Measurements from ENCODE around the gene EXOC6B.

Gene EXOC6B

DNA sequence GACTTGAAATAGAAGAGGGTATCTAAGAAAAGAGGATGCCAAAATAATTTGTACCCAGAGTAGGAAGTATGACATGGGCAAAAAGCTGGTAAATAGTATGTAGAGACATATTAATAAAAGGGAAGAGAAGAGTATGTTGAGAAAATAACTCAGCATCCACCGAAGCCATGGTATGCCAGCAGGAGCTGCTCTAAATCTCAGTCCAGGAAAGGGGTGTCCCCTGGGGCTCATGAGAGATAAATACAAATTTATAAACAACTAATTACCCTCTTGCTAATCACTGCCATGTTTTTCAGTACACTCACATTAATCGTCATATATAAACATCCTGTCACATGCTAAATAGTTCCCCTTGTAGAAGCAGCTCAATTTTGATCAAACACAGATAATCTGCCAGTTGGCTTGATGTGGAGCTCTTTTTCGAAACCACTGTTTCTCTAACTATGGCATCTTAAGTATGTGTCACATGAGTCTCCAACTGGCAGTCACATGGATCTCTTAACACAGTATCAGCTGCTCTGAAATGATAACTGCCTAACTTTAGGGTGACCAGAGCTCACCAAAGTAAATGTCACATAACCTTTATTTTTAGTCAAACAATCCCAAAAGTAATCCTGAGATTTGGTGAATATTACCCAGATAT, 31.9 kb downstream of the EXOC6B start:
- no peak for DNase-seq

DNA sequence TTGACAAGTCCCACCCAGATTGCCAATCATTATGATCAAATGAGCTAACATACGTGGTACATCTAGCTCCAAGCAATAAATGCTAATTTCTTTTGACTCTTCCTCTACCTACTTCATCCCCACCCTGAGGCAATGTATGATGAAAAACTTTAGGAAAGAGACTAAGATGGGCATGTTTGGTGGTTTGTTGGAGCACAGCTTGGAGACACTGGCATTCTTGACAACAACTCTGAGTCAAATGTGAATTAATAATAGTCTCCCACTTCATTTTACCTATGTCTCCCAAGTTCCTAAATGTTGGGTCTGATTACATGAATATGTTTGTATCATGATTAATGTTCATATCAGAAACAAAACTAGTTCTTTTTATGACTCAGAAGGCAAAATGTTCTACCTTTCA, 36.6 kb downstream of the EXOC6B start:
- no peak for DNase-seq

DNA sequence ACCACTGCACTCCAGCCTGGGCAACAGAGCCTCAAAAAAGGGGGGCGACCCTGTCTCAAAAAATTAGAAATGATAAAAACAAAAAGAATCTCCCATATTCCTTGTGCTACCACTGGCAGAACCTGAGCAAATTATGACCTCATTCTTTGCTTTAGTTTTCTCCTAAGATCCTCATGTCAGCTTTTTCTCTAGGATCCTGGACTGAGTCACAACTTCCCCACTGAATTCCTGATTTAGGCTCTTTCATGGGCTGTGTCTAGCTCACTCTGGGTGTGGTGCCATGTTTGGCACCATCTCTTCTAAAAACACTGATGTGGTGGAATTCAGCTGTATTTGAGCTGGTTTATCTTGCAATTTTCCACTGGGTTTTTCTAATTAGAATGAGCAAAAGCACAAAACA, 37.1 kb downstream of the EXOC6B start:
- no peak for DNase-seq

DNA sequence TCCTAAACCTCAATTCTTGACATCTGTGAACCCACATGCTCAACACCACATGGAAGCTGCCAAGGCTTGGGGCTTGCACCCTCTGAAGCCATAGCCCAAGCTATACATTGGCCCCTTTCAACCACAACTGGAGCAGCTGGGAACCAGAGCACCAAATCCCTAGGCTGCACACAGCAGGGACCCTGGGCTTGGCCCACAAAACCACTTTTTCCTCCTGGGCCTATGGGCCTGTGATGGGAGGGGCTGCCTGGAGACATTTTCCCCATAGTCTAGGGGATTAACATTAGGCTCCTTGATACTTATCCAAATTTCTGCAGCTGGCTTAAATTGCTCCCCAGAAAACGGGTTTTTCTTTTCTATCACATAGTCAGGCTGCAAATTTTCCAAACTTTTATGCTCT, 40.3 kb downstream of the EXOC6B start:
- no peak for DNase-seq

DNA sequence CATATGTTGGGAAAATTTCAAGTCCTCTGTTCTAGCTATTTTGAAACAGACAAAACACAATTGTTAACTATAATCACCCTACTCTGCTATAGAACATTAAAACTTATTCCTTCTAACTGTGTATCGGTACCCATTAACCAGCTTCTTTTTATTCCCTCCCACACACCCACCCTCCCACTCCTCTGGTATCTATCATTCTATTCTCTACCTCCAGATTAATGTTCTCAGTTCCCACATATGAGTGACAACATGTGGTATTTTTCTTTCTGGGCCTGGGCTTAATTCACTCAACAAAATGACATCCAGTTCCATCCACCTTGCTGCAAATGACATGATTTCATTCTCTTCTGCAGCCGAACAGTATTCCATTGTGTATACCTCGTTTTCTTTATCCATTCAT, 43.3 kb downstream of the EXOC6B start:
- DNase-seq: no peak

DNA sequence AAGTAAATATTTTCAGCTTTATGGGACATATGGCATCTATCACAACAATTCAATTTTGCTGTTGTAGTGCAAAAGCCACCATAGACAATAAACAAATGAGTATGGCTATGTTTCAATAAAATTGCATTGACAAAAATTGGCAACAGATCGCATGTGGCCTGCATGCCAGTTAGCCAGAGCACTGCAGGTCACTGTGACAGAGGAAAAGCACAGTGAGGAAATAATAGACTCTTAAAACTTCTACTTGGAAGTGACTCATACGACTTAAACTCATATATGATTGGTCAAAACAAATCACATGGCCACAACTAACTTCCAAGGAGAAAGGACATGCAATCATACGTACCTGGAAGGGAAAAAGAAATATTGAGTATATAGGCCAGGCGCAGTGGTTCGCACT, 44.4 kb downstream of the EXOC6B start:
- DNase-seq: no peak

DNA sequence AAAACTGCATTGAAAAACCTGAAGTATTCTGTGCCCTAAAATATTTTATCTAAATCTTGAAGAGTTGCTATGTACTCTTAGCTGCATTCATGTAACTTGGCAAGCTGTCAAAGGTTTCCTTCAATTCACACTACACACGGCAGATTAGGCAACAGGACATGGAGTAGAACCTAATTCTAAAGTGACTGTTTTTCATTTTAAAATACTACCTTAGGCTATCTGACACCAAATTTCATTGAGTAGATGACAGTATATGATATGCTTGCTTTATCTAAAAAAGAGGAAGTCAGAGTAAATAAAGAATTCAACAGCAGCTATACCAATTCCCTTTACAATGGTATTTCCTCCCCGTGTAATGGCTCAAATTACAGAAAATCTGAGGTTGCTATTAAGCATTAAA, 45.4 kb downstream of the EXOC6B start:
- DNase-seq: no peak

DNA sequence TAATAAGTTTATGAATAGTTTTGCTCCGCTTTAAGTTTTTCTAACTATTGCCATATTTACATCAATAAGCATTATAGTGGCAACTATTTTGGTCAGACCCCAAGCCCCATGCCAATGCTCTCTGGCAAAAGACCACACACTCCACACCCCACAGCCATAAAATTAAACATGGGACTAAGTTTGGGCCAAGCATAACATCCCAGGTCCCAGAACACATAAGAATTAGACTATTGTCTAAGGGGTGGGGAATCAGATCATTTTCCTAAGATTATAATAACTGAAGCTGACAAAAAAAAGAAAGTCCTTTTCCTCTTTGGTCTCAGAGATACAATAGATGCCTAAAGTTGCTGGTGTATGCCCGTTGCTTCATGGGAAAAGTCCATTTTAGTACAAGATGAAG, 46.3 kb downstream of the EXOC6B start:
- DNase-seq: no peak

DNA sequence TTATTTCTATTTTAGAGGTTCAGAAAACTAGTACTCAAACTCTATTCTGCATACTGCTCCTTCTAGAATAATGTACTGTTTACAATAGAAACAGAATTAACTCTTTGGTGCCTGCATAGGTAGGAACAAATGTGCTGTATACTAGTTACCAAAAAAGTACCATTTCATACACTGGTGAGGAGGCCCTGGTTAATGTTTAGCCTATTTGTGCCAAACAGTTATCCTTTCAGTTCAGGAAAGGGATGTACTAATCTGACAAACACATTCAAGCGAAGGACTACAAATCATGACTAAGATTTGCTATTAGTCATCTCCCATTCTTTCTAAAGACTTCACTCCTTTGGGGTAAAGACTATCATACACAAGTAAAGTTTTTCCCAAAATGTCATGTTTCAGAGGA, 47.4 kb downstream of the EXOC6B start:
- no peak for DNase-seq

DNA sequence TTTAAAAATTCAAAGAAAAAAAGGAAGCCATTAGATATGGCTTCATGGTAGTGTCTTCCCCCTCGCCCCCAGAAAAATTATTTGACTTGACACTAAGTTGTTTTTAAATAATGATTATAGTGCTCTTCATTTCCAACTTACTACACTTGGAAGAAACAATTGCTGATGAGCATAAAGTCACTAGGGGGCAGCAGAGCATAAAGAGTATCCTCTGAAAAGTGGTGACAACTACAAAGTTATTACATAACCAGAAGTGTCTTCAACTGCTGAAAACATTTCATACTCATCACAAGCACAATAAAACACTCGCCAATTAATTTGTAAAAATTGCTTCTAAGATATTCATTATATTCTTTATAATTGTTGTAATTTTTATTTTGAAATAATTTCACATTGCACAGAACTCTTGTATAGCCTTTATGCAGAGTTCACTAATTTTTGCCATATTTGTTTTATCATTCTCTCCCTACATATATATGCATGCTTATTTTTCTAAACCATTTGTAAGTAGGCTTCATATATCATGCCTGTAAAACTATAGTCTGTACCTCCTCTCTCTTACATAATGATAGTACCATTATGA, 54.9 kb downstream of the EXOC6B start:
- DNase-seq: no peak

DNA sequence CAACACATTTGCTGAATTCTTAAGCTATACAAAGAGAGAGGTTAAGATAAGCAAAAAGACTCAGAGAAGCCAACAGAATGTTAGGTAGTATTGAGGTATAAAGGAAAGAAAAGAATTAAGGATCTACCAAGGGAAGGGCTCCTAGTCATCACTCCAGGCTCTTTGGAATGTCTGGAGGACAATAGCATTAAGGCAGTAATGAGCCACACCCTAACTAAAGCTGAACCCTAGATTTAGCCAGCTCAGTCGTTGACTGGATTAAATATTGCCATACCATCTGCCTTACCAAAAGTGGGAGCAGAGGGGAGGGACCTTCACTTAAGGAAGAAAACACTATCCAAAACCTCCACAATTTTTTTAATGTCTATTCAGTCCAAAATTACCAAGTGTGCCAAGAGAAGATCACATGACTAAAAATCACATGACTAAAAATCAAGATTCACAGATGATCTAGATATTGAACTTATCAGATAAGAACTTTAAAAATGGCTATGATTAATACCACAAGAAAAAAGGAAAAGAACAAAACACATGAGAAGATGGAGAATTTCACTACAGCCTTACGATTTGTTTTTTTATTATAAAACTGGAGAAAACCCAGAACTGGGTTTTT, 59.7 kb downstream of the EXOC6B start:
- no peak for DNase-seq

DNA sequence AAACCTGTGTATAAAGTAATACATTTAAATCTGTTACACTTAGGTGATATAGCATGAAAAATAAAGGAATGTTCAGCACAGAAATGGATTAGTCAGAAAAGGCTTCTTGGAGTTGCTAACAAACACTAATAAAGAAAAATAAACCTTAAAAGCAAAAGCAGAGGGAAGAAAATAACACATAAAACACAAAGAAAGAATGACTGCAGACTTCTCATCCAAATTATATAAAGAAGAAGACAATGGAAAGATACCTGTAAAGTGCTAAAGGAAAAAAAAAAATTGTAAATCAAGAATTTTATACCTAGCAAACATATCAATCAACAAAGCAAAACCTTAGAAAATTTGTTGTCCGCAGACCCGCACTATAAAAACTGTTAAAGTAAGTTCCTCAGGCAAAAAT, 63.6 kb downstream of the EXOC6B start:
- no peak for DNase-seq

DNA sequence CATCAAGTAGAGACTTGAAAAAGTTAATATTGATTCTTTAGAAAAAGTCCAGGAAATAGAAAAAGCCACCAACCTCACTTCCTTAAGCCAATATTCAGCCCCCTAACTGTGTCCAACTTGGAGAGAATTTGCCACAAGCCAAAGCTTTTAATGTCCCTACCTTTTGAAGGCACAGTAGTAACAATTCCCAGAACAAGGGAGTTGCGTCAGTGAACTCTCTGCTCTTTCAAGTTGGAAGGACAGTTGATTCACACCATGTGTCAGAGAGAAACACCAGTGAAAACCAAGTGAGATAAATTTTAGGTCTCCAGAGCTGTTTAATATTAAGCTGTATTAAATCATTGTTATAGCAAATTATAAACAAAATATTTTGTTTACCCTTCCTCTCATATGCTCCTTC, 66.1 kb downstream of the EXOC6B start:
- no peak for DNase-seq

DNA sequence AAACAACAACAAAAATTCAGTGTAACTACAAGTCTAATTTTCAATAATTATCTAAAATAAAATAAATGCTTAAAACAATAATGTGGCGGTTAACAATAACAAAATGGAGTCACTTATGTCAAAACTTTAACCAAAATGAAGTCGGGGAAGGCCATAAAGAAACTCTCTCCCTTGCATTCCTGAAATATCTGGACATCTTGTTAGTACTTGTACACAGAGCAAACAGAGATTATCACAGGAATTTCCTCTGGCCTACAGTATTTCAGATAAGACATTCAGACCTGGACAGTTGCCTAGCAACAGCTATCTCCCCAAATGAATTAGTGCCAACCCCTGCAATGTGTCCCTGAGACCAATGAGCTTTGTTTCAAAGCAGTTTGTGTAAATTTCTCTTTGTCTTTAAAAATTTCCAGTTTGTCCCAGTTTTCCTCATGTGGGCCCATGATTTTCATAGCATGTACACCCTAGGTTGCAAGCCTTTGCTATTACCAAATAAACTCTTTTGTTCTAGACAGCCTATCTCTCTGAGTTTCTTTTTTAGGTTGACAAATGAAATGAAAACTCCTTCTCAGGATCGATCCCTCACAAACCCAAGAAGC, 68.6 kb downstream of the EXOC6B start:
- no peak for DNase-seq

DNA sequence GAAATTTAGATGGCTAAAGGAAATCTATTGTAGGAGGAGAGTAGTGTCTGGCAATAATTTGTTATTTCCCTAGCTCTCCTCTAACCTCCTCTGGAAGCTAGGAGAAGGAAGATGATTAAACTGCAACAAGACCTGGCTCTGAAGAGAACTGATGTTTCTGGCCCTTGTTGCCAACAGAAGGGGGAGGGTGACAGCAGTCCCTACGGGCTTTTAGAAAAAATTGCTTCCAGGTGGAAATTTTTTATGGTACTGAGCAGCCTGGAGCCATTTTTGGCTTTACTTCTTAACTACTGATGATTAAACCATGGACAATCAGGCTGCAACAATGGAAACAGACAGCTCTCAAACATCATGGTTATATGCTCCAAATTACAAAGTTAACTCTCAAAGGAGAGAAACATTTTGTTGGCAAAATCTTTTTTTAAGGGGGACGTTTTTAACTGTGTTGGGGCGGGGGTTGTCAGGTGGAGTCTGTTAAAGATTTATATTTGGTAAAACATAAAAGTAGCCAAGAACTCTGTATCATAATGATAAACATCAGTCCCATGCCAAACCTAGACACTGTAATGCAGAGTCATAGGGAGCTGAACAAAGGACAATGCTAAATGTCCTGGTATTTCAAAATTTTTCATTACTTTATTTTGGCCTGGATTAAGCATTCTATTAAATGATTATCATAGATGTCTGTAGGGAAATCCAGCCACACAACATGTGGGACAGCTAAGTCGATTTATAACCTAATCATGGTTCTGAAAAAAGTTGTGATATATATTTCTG, 70.0 kb downstream of the EXOC6B start:
- DNase-seq: no peak

DNA sequence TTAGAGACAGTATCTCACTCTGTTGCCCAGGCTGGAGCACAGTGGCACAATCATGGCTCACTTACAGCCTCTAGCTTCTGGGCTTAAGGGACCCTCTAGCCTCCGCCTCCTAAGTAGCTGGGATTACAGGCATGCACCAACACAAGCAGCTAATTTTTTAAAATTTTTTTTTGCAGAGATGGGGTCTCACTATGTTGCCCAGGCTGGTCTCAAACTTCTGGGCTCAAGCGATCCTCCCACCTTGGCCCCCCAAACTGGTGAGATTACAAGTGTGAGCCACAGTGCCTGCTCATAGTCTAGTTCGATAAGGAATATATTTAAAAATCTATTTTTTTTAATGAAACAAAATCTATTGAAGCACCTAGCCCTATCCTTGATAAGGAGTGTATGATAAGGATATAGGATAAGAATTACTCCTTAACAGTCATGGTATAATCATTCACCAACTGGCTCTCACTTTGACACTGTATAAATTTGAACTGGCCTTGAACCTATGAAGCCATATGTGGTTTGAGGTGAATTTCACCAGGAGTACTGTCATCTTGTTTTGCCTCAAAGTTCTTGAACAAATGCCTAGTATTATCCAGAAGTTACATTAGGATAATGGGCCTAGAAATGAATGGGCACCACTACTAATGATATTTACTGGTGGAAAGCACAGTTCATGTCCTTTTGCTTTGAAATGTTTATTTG, 71.1 kb downstream of the EXOC6B start:
- DNase-seq: no peak

DNA sequence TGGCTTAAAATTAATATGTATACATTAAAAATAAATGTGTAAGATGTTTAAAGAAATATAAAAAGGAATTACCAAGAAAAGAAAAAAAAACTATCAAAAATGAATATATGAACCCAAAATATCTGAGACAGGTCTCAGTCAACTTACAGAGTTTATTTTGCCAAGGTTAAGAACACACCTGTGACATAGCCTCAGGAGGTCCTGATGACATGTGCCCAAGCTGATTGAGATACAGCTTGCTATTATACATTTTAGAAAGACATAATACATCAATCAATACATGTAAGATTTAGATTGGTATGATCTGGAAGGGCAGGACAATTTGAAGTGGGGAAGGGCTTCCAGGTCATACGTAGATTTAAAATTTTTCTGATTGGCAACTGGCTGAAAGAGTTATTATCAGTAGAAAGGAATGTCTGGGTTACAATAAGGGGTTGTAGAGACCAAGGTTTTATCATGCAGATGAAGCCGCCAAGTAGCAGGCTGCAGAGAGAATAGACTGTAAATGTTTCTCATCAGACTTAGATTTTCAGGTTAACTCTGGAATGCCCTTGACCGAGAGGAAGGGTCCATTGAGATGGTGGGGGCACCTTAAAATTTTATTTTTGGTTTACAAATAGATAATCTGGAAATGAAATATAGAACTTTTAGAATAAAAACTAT, 74.7 kb downstream of the EXOC6B start:
- no peak for DNase-seq

DNA sequence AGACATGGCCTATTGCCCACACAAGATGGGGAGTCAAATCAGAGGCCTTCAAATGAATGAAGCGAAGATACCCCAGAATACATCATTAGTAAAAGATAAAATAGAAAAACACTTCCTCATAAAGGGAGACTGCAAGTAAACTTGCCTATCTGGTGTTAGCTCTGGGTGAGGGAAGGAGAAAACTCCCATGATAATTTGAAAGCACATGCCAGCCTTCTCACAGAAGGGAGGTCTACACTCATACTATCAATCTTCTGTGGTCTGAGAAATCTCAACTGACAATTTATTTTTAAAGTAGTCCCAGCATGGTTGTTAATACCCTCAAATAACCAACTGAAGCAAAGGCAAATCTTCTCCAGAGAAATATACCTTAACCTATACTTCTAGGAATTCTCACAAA, 75.4 kb downstream of the EXOC6B start:
- DNase-seq: no peak

DNA sequence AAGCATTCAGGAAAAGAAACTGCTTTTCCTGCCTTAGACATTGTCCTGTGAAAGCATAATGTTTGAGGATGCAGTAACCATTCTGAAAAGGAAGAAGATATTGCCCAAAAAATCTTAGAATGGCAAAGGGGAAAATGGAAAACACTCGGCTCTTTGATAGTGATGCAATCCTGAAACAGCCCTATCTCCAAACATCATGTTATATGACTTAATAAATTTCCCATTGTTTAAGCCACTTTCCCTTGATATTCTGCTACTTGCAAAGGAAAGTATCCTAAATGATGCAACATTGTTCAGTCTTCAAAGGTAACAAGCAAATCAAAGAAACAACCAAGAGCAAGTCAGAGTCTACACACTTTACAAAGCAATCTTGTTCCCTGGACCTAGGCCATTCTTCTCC, 78.5 kb downstream of the EXOC6B start:
- no peak for DNase-seq

DNA sequence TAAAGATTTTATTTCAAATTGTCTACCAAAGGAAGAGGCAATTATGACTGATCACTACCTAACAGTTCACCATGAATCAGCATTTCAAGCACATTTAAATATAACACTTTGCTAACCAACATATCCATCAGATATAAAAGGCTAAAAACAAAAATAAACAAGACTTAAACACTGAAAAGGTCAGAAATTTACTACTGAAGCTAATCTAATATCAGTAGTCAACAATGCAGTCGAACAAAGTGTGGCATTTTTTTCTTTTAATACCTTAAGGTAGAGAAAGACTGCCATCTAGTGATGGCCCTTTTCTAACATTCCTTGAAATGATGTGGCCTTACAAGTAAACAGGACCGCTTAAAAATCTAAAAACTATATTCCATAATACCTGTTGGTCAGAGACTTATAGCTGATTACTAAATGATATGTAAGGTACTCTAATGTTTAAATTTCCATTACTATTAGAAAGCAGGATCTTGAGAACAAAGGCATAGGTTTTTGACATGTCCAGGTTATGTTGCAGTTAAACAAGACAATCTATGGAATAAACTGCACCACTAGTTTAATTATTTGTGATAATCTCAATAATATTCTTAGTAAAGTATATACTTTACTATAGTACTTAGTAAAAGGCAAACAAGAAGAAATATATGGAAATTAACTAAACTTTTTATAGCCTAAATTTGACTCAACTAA, 80.0 kb downstream of the EXOC6B start:
- peak; percentile 25 for DNase-seq

DNA sequence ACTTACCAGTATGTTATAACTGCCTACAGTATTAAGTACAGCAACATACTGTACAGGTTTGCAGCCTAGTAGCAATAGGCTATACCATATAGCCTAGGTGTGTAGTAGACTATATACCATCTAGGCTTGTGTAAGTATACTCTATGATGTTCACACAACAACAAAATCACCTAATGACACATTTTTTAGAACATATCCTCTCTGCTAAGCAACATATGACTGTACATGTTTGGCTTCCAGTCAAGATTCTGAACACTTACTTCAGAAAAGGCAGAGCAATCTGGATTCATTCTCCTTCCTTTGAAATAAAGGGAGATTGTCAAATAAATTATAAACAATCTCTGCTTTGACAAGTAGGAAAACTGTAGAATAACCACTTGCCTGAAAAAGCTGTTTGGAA, 81.8 kb downstream of the EXOC6B start:
- no peak for DNase-seq
